Thoracic aorta (tissue), 2 donors: ENCODE measurements around the gene SLC7A6. TPM values are rescaled to one million over a fixed set of nuclear protein-coding genes. Genes with fewer than 3 reads are reported as not detected.

Experiments
- total RNA-seq, 2 donors: library from RNA; depleted of rRNA; stranded (reverse); fragments of >200 nt; gene quantifications; one replicate each; pipeline versions ENCODE4 v1.1.0 to v1.2.3, GENCODE V29; 2016

SLC7A6 gene
- total RNA-seq, 2 donors from 2014 or later, result 92.1 to 125 TPM

Other genes starting within 250 kb of the SLC7A6 start
- not detected for gene DPEP2NB, start 248.6 kb upstream of the SLC7A6 start, total RNA-seq
- 1 to 10 TPM; 5.4 to 5.8 TPM for gene DDX28, start 241.3 kb upstream of the SLC7A6 start, total RNA-seq
- gene DUS2, start 241.2 kb upstream of the SLC7A6 start, total RNA-seq, result 1 to 10 TPM; 5.3 to 8.4 TPM
- gene NFATC3, start 179.2 kb upstream of the SLC7A6 start, total RNA-seq, result 10 to 100 TPM; 51.1 to 56.7 TPM
- gene ESRP2, start 28.4 kb upstream of the SLC7A6 start, total RNA-seq, result 1 to 10 TPM; 2.0 to 9.1 TPM
- gene PLA2G15, start 19.2 kb upstream of the SLC7A6 start, total RNA-seq, result 10 to 100 TPM; 17.8 to 34.9 TPM
- gene SLC7A6OS, start 46.4 kb downstream of the SLC7A6 start, total RNA-seq, result 10 to 100 TPM; 15.6 to 22.6 TPM
- gene PRMT7, start 46.5 kb downstream of the SLC7A6 start, total RNA-seq, result 10 to 100 TPM; 46.6 to 74.2 TPM
- gene SMPD3, start 184.0 kb downstream of the SLC7A6 start, total RNA-seq, result 1 to 10 TPM in 1 of 2 donors, under 1 TPM in 1; 0.41 to 6.5 TPM